Osteoblast (primary cell): ENCODE results near the gene GPR137B. TPM values are rescaled to one million over a fixed set of nuclear protein-coding genes. Genes with fewer than 3 reads are reported as not detected.

Experiments used
- DNase-seq: peaks from one replicate; pipeline ENCODE4 v3.0.0; 2011; ENCODE audit warnings: low spot score, mixed read lengths; ENCODE audit not compliant: insufficient read length; ENCODE audit errors: missing footprints
- H2AFZ ChIP-seq: 2 replicates; pipeline ENCODE4 v1.6.0; 2011; ENCODE audit warnings: mild to moderate bottlenecking, low read length
- H3K27ac ChIP-seq: 2 replicates; pipeline ENCODE4 v1.5.1; 2011; ENCODE audit warnings: mild to moderate bottlenecking, low read depth, low read length, moderate library complexity
- H3K27me3 ChIP-seq: 2 replicates; pipeline ENCODE4 v1.6.0; 2012; ENCODE audit warnings: mild to moderate bottlenecking, control low read depth, inconsistent platforms, low read length, moderate library complexity; ENCODE audit not compliant: insufficient read depth
- H3K36me3 ChIP-seq: 2 replicates; pipeline ENCODE4 v1.5.1; 2011; ENCODE audit warnings: mild to moderate bottlenecking, low read length, control low read depth, moderate library complexity; ENCODE audit not compliant: insufficient read depth
- H3K4me1 ChIP-seq: 2 replicates; pipeline ENCODE4 v1.5.1; 2011; ENCODE audit warnings: mild to moderate bottlenecking, low read length, control low read depth, moderate library complexity; ENCODE audit not compliant: insufficient read depth
- H3K4me2 ChIP-seq: 2 replicates; pipeline ENCODE4 v1.6.0; 2011; ENCODE audit warnings: mild to moderate bottlenecking, low read length; ENCODE audit not compliant: insufficient read depth
- H3K4me3 ChIP-seq: fragments of 200-600 bp; sonication (generic); 3 replicates; pipeline ENCODE4 v1.5.1; 2012; ENCODE audit warnings: mild to moderate bottlenecking, low read length, inconsistent platforms; ENCODE audit not compliant: insufficient read depth
- H3K79me2 ChIP-seq: 2 replicates; pipeline ENCODE4 v1.6.0; 2012; ENCODE audit warnings: mild to moderate bottlenecking, low read length, control low read depth, inconsistent platforms; ENCODE audit not compliant: insufficient read depth
- H3K9me3 ChIP-seq: 2 replicates; pipeline ENCODE4 v1.5.1; 2011; ENCODE audit warnings: low read depth, low read length, control low read depth
- H4K20me1 ChIP-seq: 2 replicates; pipeline ENCODE4 v1.6.0; 2012; ENCODE audit warnings: mild to moderate bottlenecking, low read length, control low read depth; ENCODE audit not compliant: insufficient read depth
- total RNA-seq: library from RNA; depleted of rRNA; stranded (reverse); fragments of >200 nt; gene quantifications from 2 replicates; pipeline ENCODE4 v1.2.3, GENCODE V29; 2012
- TF ChIP-seq, protein P1 (sequence below): IDR thresholded peaks from 2 replicates; pipeline ENCODE4 v1.5.1; 2011; ENCODE audit warnings: mild to moderate bottlenecking, low read depth, low read length, moderate library complexity; ENCODE audit errors: extremely low read depth

The GPR137B gene
- total RNA-seq, 1 donor: 23.5 TPM

- no peaks in the 10 kb centered on the region for H3K79me2 ChIP-seq
- H3K9me3 ChIP-seq: peaks cover 2% of the 10 kb centered on the region
- H4K20me1 ChIP-seq: peaks cover 25% of the 10 kb centered on the region
- no peaks in the 10 kb centered on the region for H3K36me3 ChIP-seq
- no peak for DNase-seq
- H3K4me1 ChIP-seq: no peaks in the 10 kb centered on the region
- no peaks in the 10 kb centered on the region for H3K27me3 ChIP-seq
- no peak overlapping the region for H3K27ac ChIP-seq
- TF ChIP-seq, protein P1, sequence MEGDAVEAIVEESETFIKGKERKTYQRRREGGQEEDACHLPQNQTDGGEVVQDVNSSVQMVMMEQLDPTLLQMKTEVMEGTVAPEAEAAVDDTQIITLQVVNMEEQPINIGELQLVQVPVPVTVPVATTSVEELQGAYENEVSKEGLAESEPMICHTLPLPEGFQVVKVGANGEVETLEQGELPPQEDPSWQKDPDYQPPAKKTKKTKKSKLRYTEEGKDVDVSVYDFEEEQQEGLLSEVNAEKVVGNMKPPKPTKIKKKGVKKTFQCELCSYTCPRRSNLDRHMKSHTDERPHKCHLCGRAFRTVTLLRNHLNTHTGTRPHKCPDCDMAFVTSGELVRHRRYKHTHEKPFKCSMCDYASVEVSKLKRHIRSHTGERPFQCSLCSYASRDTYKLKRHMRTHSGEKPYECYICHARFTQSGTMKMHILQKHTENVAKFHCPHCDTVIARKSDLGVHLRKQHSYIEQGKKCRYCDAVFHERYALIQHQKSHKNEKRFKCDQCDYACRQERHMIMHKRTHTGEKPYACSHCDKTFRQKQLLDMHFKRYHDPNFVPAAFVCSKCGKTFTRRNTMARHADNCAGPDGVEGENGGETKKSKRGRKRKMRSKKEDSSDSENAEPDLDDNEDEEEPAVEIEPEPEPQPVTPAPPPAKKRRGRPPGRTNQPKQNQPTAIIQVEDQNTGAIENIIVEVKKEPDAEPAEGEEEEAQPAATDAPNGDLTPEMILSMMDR: no peak
- H2AFZ ChIP-seq: no peak overlapping the region
- H3K4me2 ChIP-seq: no peak overlapping the region
- no peak overlapping the region for H3K4me3 ChIP-seq
Observed at GRCh38 chr1:236163463-236164153, 21.3 kb downstream of the GPR137B start.

DNA sequence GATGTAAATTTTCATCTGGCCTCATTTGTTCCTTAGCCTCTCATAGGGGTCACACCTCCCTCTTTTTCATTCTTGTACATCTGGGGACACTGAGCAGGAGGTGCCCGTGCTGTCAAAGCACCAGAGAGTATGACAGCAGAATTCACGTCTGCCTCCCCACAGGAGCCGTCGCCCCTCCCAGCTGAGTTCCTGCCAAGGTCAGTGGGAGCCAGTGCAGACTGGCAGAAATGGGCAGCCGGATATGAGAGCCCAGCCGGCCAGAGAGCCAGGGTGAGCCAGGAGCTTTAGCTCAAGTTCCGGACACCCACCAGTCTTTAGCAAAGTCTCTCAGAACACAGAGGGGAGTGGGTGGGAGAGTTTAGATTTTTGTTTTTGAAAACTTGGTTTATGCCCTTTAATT, 21.9 kb downstream of the GPR137B start:
- Histone ChIP-seq H3K36me3 (no peaks in the 10 kb centered on the region), H3K4me3 (no peak overlapping the region), H3K27ac (no peak overlapping the region), H4K20me1 (peaks cover 27% of the 10 kb centered on the region), H2AFZ (no peak overlapping the region), H3K9me3 (peaks cover 2% of the 10 kb centered on the region), H3K4me2 (no peak overlapping the region), H3K4me1 (no peaks in the 10 kb centered on the region), H3K79me2 (no peaks in the 10 kb centered on the region), H3K27me3 (no peaks in the 10 kb centered on the region)
- DNase-seq: peak; percentile 43
- TF ChIP-seq, protein P1: no peak

DNA sequence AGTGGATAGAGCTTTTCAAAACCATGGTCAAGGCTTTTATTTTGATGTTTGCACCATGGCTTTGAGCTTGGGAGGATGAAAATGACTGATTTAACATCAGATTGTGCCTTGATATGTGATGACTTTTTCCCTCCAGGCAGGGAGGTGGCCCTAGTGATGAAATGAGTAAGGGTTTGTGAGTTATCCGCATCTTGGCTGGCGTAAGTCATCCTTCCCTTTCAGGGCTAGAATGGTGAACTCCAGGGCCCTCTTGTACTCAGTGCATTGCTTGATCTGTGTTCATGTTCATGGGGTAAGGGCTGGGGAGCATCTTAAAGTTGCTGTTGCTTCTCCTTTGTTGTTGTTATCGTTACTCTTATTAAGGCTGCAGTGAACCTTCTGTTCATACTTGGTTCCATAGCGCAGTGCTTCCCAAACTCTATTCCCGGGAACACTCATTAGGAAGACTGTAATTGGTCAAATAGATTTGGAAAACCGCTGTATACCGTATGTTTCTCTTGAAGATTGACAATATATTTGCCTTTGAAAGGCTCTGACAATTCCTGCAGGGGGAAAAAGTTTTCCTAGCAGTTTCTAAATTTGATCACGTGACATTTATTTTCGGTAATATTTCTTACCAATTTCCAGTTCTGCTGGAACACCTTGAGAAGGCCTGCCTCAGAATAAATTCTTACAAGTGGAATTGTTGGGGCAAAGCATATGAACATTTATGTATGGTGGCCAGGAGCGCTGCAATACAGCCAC, 23.1 kb downstream of the GPR137B start:
- Histone ChIP-seq H3K9me3 (peaks cover 2% of the 10 kb centered on the region), H3K27me3 (no peaks in the 10 kb centered on the region), H3K79me2 (no peaks in the 10 kb centered on the region), H3K27ac (no peak overlapping the region), H4K20me1 (peaks cover 19% of the 10 kb centered on the region), H3K36me3 (no peaks in the 10 kb centered on the region), H3K4me2 (no peak overlapping the region), H3K4me3 (no peak overlapping the region), H2AFZ (no peak overlapping the region), H3K4me1 (no peaks in the 10 kb centered on the region)
- peak; percentile 27 for DNase-seq
- TF ChIP-seq, protein P1: no peak

GRCh38 chr1:236166041-236166440, 23.7 kb downstream of the GPR137B start:
- H3K27ac ChIP-seq: no peak overlapping the region
- H3K27me3 ChIP-seq: no peaks in the 10 kb centered on the region
- H3K4me1 ChIP-seq: no peaks in the 10 kb centered on the region
- H2AFZ ChIP-seq: no peak overlapping the region
- H3K79me2 ChIP-seq: no peaks in the 10 kb centered on the region
- no peak overlapping the region for H3K4me2 ChIP-seq
- peaks cover 2% of the 10 kb centered on the region for H3K9me3 ChIP-seq
- TF ChIP-seq, protein P1: no peak
- no peaks in the 10 kb centered on the region for H3K36me3 ChIP-seq
- H4K20me1 ChIP-seq: peaks cover 17% of the 10 kb centered on the region
- H3K4me3 ChIP-seq: no peak overlapping the region
- DNase-seq: no peak
